LNCaP clone FGC (cell line): ENCODE data around the gene TIAM1.
A peak's percentile ranks its signal among the peaks of the same experiment; 100 is the strongest.

ENCODE experiments used
- DNase-seq: peaks from one replicate; pipeline ENCODE4 v3.0.0-alpha.2; 2011; ENCODE audit warnings: low read depth
- H3K4me3 ChIP-seq: 2 replicates; pipeline ENCODE4 v1.5.1; 2011; ENCODE audit warnings: mild to moderate bottlenecking, low read depth, low read length, control low read depth
- TF ChIP-seq, protein P1 (sequence below): IDR thresholded peaks from 2 replicates; pipeline ENCODE4 v1.5.1; 2012; ENCODE audit warnings: mild to moderate bottlenecking; ENCODE audit not compliant: control insufficient read depth, insufficient read depth; ENCODE audit errors: extremely low read depth

TIAM1 gene

DNA sequence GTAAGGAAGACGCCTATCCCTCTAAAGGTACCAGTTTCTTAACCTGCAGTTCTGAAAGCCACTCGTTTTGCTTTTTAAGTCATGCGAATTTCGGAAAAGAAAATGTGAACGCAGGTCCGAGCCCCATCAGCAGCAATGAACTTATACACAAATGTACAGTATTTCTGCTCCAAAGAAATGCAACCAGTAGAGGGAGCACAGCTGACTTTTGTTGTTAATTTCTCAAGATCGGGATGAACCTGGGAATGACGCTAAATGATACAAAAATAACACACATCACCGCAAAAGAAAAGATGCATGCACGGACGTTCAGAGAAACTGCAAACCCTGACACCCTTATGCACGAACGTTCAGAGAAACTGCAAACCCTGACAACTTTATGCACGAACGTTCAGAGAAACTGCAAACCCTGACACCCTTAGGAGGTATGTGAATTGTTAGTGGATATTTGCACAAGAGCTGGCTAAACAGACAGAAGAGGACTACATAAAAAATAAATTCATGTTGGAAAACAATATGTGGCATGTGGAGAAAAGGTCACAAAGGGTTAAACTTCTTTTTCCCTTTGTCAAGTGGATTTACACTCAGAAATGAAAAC, 3.5 kb upstream of the TIAM1 start:
- peak; percentile 15 for DNase-seq
- H3K4me3 ChIP-seq = no peak overlapping the region
- TF ChIP-seq, protein P1, sequence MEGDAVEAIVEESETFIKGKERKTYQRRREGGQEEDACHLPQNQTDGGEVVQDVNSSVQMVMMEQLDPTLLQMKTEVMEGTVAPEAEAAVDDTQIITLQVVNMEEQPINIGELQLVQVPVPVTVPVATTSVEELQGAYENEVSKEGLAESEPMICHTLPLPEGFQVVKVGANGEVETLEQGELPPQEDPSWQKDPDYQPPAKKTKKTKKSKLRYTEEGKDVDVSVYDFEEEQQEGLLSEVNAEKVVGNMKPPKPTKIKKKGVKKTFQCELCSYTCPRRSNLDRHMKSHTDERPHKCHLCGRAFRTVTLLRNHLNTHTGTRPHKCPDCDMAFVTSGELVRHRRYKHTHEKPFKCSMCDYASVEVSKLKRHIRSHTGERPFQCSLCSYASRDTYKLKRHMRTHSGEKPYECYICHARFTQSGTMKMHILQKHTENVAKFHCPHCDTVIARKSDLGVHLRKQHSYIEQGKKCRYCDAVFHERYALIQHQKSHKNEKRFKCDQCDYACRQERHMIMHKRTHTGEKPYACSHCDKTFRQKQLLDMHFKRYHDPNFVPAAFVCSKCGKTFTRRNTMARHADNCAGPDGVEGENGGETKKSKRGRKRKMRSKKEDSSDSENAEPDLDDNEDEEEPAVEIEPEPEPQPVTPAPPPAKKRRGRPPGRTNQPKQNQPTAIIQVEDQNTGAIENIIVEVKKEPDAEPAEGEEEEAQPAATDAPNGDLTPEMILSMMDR = peak; percentile 72

- no peak overlapping the region for H3K4me3 ChIP-seq
- no peak for DNase-seq
- TF ChIP-seq, protein P1 = no peak
These were observed 2.3 kb upstream of the TIAM1 start for GRCh38 chr21:31346256-31346821.

DNA sequence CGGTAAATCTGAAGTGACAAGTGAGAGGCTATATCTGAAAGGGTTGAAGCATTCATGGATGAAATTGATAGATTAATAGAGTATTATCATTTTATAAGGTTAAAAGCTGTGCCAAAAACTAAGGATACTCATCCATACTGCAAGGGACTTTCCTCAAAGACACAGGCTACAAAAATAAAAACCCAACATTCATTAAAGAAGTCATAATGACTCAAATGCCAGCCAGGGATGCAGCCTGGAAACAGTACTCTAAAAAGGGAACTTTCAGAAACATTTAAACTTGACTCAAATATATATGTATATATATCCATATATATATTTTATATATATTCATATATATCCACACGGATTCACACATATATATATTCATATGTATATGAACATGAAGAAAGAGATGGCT, 1.1 kb upstream of the TIAM1 start:
- TF ChIP-seq, protein P1 = no peak
- DNase-seq = no peak
- H3K4me3 ChIP-seq = no peak overlapping the region

DNA sequence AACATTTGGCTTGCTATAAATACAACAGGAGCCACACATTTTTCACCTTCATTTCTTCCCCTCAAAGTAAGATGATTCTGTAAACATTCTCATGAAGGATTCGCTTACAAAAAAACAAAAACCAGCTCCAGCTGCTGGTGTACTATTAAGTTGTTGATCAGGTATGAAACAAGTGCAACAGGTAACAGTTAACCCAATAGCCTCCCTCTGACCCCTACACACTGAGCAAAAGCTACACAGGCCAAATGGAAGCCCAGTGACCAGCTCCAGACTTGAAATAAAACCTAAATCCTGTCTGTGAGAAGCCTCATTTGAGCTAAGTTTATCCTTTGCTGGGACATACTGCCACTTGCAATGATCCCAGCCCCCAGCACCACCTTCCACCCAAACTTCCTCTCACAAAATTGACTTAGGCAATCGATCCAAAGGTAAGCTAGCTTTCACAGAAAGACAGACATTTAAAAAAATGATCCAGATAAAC, 991 bp downstream of the TIAM1 start:
- TF ChIP-seq, protein P1 = no peak
- H3K4me3 ChIP-seq = no peak overlapping the region
- DNase-seq = no peak

DNA sequence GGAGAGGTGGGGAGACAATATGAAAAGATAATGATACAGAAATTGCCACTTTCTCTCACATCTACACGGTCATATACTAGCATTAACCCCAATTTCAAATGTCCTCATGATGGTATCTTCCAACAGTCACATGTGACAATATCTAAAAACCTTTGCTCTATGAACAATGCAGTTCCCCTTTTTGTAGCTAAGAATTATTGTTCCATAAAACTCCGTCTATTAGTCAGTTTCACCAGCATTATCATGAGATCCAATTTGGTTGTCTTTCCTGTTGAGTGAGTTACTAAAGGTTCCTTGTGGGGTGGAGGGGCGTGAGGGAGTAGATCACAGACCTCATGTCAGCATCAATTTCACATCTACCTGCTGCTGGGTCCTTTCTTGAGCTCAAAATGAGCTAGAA, 1.7 kb downstream of the TIAM1 start:
- TF ChIP-seq, protein P1 = no peak
- H3K4me3 ChIP-seq = no peak overlapping the region
- DNase-seq = no peak

- H3K4me3 ChIP-seq = no peak overlapping the region
- TF ChIP-seq, protein P1 = no peak
- DNase-seq = no peak
These were observed 3.0 kb downstream of the TIAM1 start for GRCh38 chr21:31340942-31341487.
